Hematopoietic multipotent progenitor cell treated with erythropoietin and hydrocortisone succinate and interleukin-3 and kit ligand, for 8 days (in vitro differentiated cells): ENCODE data around the gene LATS2.
"Not testable (repeated sequence)": the region's sequence is repeated elsewhere in the genome, so short reads cannot be mapped to it uniquely, and the experiment has no call there.

ENCODE experiments used
- DNase-seq: peaks from one replicate; pipeline ENCODE4 v3.0.0-alpha.2; 2015

LATS2 gene

DNA sequence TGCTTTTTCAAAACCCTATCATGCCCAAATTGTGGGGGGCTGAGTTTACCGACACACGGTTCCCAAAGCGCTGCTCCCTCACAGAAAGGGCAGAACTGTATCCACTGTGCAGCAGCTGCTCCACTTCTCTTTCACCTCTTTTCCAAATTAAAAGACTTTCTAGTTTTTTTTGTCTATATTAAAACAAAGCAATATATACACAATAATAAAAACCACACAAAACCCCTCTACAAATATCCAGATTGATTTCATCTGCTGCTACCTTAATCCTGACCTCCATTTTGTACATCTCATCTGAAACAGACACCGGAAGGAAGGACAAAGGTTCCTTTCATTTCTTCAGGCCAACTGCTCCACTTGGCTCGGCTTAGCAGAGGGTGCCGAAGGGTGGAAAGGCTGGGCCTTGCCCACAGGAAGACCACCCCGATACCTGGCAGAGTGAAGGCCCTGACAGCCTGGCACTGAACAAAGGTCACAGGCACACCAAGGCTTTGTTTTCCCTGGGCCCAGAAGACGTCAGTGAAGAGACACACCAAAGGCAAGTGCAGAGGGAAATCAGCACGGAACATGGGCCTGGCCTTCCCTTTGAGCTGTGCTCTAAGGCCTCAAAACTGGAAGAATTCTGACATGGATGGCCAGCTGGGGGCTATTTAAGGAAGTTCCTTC lies 71.6 kb downstream of the LATS2 start:
- DNase-seq, result no peak

DNA sequence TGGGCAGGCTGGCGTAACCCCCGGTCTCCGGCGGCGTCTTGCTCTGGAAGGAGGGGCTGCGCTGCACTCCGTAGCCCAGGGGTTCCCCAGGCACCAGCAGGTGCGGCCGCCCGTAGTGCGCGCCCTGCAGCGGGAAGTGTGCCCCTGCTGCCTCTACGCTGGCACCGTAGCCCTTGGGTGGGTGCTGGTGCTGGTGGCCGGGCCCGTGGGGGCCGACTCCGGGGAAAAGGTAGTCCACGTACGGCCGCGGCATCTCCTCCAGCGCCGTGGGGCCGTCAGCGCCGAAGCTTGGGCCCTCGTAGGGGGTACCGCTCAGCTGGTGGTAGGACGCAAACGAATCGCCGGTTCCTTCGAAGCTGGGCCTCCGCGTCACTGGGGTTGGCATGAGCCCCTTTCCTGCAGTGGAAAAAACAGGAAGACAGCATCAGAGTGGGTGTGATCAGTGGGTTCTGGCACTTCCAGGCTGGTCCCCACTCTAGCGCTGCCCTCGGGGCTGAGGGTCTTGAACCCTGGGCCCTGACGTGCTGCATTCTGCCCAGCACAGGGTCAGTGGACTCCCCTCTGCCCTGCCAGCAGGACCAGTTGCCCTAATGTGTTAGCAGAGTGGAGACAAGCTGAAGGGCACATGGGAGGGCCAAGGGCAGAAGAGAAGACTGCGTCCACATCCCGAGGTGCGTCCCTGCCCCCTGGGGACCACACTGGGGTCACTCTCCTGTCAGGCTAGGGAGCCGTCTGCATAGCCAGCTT lies 72.3 kb downstream of the LATS2 start:
- no peak for DNase-seq

DNA sequence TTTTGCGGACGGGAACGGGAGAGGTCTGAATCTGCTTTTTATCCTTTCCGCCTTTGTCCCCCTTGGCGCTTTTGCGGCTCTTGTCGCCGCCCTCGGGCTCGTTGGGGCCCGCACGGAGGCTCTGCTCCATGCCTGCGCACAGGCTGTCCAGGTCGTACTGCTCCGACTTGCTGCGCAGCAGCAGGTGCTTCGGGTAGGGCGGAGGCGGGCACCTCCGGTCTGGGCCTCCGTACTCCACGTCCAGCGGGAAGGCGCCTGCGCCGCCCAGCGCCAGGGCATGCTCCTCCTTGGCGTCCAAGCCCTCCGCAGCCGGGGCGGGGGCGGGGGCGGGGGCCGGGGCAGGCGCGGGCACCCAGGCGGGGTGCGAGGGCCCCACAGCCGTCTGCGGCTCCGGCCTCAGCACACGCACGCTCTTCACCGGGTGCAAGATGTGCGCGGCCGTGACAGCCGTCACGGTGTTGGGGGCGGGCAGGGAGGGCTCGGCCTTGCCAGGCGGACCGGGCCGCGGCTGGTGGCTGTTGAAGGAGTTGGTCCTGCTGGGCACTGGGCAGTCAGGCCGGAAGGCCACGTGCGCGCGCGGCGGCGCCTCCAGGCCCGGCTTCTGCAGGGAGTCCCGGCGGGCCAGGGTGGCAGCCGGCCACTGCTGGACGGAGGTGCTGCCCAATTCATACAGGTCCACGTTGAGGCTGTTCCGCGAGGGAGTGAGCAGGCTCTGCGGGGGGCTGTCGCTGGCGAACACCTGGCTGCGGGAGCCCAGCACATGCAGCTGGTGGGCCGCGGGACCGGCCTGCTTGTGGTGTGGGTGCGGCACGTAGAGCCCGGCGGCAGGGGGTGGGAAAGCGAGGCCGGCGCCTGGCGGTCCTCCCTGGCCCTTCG lies 73.1 kb downstream of the LATS2 start:
- DNase-seq, result no peak

DNA sequence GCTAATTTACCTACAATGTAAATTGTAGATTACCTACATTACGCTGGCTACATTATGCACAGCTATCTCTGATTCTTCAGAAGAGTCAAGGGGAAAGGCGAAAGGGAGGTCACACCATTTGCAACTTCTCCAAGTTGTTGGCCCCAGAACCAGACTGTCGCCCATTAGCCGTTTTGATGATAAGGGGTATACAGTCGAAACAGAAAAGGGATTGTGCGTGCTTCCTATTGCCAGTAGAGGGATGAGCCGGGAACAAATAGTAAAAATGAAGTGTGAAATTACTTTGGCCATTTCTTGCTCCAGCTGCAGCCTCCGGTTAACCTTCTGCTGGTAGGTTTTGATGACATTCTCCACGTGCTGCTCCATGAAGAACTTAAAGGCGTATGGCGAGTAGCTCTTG lies 73.8 kb downstream of the LATS2 start:
- DNase-seq, result no peak

DNA sequence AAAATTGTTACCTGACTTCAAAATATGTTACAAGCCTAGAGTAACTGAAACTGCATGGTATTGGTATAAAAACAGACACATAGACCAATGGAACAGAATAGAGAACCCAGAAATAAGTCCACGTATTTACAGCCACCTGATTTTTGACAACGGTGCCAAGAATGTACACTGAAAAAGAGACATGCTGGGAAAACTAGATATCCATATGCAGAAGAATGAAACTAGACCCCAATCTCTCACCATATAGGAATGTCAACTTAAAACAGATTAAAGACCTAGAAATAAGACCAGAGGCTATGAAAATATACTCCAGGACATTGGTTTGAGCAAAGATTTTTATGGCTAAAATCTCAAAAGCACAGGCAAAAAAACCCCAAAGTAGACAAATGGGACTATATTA lies 76.5 kb downstream of the LATS2 start:
- DNase-seq, result no peak

DNA sequence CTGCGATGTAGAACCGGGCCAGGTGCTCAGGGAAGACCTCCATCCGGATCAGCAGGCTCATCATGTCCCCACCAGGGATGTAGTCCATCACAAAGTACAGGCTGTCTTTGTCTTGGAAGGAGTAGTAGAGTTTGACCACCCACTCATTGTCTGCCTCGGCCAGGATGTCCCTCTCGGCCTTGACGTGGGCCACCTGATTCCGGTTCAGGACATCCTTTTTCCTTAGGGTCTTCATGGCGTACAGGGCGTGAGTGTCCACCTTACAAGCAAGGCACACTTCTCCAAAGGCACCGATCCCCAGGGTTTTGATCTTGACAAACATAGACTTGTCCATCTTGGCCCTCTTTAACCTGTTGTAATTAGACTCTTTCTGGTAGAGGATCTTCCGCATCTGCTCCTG lies 78.0 kb downstream of the LATS2 start:
- DNase-seq, result no peak

DNA sequence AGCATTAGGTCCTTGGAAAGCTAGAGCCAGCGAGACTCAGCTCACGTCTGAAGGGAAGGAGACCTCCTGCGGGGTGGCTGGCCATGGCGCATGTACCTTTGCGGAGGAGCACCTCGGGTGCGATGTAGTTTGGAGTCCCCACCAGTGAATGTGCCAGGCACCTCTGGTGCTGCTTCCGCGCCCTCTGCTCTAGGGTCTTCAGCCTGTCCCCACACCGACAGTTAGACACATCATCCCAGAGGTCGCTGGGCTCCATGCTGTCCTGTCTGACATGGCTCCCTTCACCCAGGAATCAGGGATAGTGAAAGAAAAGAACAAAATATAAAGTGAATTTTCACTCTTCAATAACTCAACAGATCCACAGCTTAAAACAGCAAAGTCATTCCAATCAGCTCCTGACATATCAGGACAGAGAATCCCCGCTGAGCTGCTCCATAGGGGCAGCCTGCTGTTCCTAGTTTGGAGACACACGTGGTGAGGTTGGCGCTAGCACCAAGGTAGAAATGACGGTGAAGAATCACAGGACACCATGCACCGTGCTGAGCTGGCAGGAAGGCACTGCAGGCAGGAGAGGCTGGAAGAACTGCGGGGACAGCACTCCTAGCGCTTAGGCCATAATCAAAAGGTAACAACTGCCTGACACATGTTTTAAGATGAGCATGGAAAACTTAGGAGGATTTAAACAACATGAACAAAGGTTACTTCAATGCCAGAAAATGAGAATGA lies 79.9 kb downstream of the LATS2 start:
- DNase-seq, result no peak

DNA sequence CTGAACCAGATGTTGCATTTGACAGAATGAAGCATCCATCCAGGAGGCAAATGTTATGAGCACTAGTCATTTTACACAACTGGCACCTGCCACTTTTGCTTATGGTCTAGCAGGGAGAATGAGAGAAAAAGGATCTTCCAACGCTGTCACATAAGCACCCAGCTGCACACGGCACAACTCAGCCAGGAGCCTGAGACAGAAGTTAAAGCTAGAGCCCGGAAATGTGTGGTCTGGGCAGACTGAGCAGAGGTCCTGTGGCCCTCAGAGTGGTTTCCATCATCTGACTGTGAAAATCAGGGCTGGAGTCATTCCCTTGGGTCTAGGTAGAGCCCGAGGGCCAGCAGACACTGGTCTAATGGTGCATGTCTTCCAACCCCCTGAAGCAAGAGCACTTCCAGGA lies 80.5 kb downstream of the LATS2 start:
- no peak for DNase-seq

DNA sequence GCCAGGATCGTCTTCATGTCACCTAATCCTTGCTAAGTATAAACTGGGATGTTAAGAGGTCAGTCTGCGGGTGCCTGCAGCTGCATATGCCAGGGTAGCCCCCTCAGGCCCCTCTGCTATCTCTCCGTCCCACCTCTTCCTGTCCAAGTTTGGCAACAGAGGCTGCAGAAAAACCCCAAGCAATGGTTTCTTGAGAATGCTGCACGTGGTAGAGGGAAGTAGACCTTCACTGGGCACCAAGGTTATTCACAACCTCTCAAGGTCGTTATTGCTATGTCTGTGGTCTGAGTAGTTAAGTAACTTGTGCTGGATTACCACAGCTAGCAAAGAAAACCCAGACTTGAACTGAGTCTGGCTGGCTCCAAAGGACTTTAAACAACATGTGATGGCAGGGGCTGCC lies 81.0 kb downstream of the LATS2 start:
- DNase-seq, result no peak

DNA sequence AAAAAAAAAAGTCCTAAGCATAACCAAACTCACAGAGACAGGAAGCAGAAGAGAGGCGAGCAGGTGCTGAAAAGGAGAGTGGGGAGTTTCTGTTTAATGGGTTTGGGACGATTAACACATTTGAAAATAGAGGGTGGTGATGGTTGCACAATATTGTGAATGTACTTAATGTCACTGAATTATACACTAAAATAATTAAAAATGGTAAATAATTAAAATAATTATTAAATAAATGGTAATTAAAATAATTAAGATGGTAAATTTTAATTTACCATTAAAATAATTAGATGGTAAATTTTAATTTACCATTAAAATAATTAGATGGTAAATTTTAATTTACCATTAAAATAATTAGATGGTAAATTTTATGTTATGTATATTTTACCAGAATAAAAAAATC lies 84.0 kb downstream of the LATS2 start:
- DNase-seq, result no peak

DNA sequence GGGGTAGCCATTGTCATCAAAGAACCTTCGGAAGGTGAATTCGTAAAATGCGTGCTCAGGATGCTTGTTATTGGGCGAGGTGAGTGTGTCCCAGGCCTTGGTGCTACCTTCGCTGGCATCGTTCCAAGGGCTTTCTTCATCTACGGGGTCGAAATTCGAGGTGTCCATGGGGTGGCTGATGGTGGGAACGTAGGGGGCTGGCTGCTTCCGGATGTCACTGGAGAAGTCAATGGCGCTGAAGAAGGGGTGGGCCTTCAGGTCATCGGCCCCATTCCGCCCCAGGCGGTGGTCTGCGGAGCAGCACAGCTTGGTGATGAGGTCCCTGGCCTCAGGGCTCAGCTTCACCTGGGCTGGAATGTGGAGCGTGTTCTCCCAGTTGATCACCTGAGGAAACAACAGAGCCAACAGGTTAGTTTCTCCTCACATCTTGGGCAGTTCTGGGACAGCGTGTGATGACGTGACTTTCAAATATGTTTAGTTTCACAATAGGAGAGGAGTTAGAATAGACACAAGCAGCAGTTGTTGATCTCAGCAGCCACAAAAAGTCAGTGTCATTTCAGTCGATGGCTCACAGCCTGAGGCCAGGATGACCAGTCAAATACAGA lies 86.3 kb downstream of the LATS2 start:
- DNase-seq, result no peak

DNA sequence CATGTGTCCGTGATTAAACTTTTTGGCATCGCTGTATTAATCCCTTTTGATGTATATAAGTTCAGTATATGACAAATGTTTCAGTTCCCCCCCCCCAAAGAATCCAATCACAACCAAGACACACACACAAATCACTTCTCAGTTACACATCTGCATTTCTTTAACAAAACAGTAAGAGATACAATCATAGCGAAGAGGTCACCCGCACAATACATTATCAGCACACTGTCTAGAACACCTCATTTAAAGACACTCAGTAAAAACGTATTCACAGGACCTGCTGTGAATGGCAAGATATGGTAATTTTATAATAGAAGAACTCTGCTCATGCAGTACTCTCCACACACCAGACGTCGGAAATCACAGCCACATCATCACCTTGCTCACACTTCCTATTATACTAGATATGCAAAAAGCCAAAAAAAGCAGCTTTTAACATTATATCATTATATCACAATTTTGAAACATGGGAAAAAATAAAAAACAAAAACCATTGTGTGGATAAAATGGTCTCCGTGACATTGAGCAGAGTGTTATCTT lies 87.4 kb downstream of the LATS2 start:
- DNase-seq, result no peak

DNA sequence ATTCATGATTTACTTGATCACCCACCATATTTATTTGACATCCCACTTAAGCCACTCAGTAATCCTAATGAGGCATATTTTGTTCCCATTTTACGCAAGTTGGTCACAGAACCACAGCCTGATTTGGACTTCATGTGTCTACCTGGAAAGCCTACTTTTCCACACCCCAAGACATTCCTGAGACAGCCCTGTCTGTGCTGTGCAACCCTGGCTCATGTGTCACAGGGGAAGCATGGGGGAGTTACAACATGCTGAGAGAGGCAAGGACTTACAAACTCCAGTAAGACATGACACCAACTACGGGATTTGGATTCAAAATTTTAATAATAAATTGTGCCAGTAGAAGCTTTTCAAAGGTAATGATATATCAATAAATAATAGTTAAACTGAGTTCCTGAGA lies 88.7 kb downstream of the LATS2 start:
- no peak for DNase-seq

DNA sequence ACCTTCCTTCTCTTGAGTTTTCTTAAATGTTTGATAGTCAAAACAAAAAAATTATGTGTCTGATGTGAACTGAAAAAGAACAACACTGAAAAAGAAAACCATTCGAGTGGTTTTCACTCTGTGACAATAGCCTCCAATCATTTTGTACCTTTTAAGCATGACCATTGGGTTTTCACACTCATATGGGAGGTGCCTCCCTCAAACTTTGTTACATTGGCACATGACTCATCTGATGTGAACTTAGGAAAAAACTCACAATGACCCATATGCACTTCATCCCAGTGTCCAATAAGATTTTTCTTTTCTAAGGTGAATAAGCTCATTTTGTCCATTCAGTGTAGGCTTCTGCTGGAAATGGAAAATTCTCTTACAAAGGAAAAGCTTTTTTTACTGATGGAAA lies 92.2 kb downstream of the LATS2 start:
- DNase-seq, result peak; percentile 16

DNA sequence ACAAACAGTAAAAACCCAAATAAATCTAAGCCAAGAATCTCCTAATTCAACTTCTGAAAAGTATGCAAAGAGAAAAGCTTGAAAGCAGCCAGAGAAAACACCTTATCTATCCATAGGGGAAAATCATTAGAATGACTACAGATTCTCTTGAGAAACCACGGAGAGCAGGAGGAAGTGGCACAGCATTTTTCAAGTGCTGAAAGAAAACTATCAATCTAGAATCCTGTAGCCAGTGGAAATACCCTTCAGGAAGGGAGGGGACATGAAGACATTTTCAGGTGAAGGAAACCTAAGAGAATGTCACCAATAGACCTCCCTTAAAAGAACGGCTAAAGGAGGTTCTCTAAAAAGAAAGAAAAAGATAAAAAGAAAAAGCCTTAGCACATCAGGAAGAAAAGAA lies 92.6 kb downstream of the LATS2 start:
- DNase-seq, result no peak

DNA sequence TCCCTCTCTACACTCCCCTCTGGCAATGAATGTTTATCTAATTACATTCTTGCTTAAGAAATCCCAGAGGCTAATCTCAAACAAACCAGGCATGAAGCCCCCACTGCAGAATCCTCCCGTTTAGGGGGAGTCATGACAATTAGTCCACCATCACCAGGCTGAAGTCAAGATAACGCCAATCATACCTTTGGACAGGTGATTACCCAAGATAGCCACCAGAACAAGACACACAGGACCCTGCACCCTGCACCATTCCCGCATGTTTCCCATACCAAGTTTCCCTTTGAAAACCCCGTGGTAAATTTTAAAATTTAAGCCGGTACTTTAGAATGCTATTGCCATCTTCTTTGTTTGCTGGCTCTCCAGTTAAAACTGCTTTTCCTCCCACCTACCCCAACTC lies 94.0 kb downstream of the LATS2 start:
- DNase-seq, result no peak

DNA sequence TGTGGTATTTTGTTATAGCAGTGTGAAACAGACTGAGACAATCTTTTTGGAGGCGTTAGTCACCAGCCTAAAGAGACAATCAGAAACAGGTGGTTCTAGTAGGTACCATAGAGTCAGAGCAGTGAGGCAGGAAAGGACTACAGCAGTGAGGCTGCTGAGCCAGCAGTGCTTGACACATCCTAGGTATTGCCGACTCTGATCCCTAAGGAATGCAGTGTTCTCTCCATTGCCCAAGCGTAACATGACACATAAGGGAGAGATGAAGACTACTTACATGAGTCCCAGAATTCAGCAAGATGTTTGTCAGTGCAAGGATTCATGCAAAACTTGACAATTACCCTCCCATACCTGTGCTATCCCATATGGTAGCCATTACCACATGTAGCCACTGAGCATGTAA lies 96.5 kb downstream of the LATS2 start:
- no peak for DNase-seq

DNA sequence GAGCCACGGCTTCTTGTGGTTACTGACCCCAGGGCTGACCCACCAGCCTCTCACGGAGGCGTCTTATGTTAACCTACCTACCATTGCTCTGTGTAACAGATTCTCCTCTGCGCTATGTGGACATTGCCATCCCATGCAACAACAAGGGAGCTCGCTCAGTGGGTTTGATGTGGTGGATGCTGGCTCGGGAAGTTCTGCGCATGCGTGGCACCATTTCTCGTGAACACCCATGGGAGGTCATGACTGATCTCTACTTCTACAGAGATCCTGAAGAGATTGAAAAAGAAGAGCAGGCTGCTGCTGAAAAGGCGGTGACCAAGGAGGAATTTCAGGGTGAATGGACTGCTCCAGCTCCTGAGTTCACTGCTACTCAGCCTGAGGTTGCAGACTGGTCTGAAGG lies 99.7 kb downstream of the LATS2 start:
- DNase-seq, result not testable (repeated sequence)

DNA sequence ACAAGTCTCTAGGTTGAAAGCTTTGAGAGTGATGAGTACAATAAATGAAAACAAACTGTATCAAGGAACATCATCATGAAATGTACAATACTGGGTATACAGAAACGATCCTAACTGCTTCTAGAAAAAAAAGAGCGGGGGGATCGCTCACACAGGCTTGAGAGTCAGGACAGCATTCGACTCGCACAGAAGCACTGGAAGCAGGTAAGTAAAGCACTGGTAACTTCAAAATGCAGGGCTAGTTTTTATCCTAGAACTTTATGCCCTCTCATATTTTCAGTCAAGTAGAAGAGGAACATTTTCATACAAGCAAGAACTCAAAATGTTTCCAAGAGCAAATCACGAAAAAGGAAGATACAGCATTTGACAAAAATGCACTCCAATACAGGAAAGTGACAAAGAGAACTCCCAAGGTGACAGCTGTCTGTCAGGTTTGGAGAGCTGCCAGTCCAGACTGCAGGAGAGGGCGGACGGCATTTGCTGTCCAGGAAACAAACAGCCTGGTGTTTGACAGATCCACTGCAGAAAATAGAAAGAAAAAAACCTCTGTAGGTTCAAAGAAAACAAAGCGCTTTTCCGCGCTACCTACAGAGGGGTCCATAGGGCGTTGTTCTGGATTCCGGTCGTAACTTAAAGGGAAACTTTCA lies 100.6 kb downstream of the LATS2 start:
- DNase-seq, result peak; percentile 26

DNA sequence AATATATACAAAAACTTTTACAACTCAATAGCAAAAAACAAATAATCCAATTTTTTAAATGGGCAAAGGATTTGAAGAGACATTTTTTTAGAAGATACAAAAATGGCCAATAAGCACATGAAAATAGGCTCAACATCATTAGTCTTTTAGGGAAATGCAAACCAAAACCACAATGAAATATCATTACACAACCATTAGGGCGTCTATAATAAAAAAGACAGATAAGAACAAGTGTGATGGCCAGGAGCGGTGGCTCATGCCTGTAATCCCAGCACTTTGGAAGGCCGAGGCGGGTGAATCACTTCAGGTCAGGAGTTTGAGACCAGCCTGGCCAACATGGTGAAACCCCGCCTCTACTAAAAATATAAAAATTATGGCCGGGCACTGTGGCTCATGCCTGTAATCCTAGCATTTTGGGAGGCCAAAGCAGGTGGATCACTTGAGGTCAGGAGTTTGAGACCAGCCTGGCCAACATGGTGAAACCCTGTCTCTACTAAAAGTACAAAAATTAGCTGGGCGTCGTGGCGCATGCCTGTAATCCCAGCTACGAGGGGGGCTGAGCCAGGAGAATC lies 104.3 kb downstream of the LATS2 start:
- peak; percentile 37 for DNase-seq

DNA sequence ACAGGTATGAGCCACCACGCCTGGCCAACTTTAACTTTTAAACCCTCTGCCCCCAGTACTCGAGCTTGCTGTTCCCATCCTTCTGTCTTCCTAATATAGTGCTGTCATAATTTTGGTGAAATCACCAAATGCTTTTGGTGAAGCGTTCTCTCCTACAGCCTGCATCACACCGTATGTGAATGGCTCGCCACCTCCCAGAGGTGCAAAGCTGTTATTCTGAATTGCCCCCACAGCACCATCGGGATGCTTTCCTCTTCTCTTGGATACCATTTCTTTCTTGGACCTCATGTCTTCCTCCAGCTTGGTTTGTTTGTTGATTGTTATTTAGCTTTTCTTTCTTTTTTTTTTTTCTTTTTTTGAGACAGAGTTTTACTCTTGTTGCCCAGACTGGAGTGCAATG lies 105.9 kb downstream of the LATS2 start:
- DNase-seq, result no peak
